ENCODE results near the gene ZNF669. TPM values are rescaled to one million over a fixed set of nuclear protein-coding genes. Genes with fewer than 3 reads are reported as not detected.

The ZNF669 gene
- total RNA-seq, 1 donor, result 7.4 TPM

GRCh38 chr1:247079141-247079874 lies 24.8 kb downstream of the ZNF669 start:
- TF ChIP-seq CTCF (IDR thresholded peaks at IDR 0.05; ENCODE audit: insufficient read depth, low read length), result no peak
- H3K4me3 ChIP-seq (ENCODE audit: low read depth, low read length), result peak overlapping the region; percentile 82
- no peak for DNase-seq (ENCODE audit: low read depth)

- peak; percentile 89 for DNase-seq (ENCODE audit: low read depth)
- no peak for TF ChIP-seq CTCF (IDR thresholded peaks at IDR 0.05; ENCODE audit: insufficient read depth, low read length)
- peak within 1 kb of the TSS; percentile 82 for H3K4me3 ChIP-seq (ENCODE audit: low read depth, low read length)
Observed at GRCh38 chr1:247078258-247079140, 25.7 kb downstream of the ZNF669 start, which contains the start of gene ZNF670. Gene ZNF670 (minus strand): TSS chr1:247078811. CDS start chr1:247078596, 215 bp downstream.

GRCh38 chr1:247077876-247078257 lies 26.3 kb downstream of the ZNF669 start:
- DNase-seq (ENCODE audit: low read depth), result peak; percentile 11
- H3K4me3 ChIP-seq (ENCODE audit: low read depth, low read length), result peak overlapping the region; percentile 82
- no peak for TF ChIP-seq CTCF (IDR thresholded peaks at IDR 0.05; ENCODE audit: insufficient read depth, low read length)

GRCh38 chr1:247077213-247077612 lies 26.9 kb downstream of the ZNF669 start:
- peak overlapping the region; percentile 18 for H3K4me3 ChIP-seq (ENCODE audit: low read depth, low read length)
- peak; percentile 27 for DNase-seq (ENCODE audit: low read depth)
- no peak for TF ChIP-seq CTCF (IDR thresholded peaks at IDR 0.05; ENCODE audit: insufficient read depth, low read length)

GRCh38 chr1:247070645-247071044 lies 33.5 kb downstream of the ZNF669 start:
- no peak for TF ChIP-seq CTCF (IDR thresholded peaks at IDR 0.05; ENCODE audit: insufficient read depth, low read length)
- no peak overlapping the region for H3K4me3 ChIP-seq (ENCODE audit: low read depth, low read length)
- no peak for DNase-seq (ENCODE audit: low read depth)

- no peak overlapping the region for H3K4me3 ChIP-seq (ENCODE audit: low read depth, low read length)
- DNase-seq (ENCODE audit: low read depth), result no peak
- no peak for TF ChIP-seq CTCF (IDR thresholded peaks at IDR 0.05; ENCODE audit: insufficient read depth, low read length)
Observed at GRCh38 chr1:247064304-247064703, 39.9 kb downstream of the ZNF669 start.
